Spinal cord (tissue), 10 donors: ENCODE data around the gene ZNF398. TPM values are rescaled to one million over a fixed set of nuclear protein-coding genes. Genes with fewer than 3 reads are reported as not detected.
A peak's percentile ranks its signal among the peaks of the same experiment; 100 is the strongest.

Source experiments
- DNase-seq, 6 donors: peaks; one replicate each; pipeline versions ENCODE4 v3.0.0 to v3.0.0-alpha.2; 2013 to 2015; ENCODE audit warnings: low spot score in 6 of 6, low read depth in 4 of 6
- H3K27ac ChIP-seq: one replicate; pipeline ENCODE4 v1.5.1; 2013; ENCODE audit warnings: low read depth, low read length, control low read depth
- H3K27me3 ChIP-seq: one replicate; pipeline ENCODE4 v1.6.1; 2013; ENCODE audit warnings: low read length; ENCODE audit not compliant: control insufficient read depth, insufficient read depth
- H3K36me3 ChIP-seq: one replicate; pipeline ENCODE4 v1.6.1; 2013; ENCODE audit warnings: low read length; ENCODE audit not compliant: control insufficient read depth, insufficient read depth
- H3K4me1 ChIP-seq: one replicate; pipeline ENCODE4 v1.6.1; 2013; ENCODE audit warnings: low read length; ENCODE audit not compliant: control insufficient read depth, insufficient read depth
- H3K4me3 ChIP-seq: one replicate; pipeline ENCODE4 v1.5.1; 2013; ENCODE audit warnings: low read depth, low read length, control low read depth
- H3K9me3 ChIP-seq: one replicate; pipeline ENCODE4 v1.6.1; 2013; ENCODE audit warnings: low read length; ENCODE audit not compliant: control insufficient read depth, insufficient read depth
- WGBS: methylation state at CpG from one replicate; pipeline ENCODE4 v1.1.5; 2013; ENCODE audit warnings: missing lambda C conversion rate; ENCODE audit not compliant: insufficient coverage; 5-methylcytosine and 5-hydroxymethylcytosine counted together
- polyA plus RNA-seq, 2 donors: library from polyadenylated mRNA; unstranded; fragments of 120-200 nt; gene quantifications; one replicate each; pipeline ENCODE4 v1.2.1, GENCODE V29; 2013; ENCODE audit not compliant: insufficient read length in 2 of 2
- total RNA-seq, 2 donors: library from RNA; depleted of rRNA in 1 of 2; stranded (reverse); fragments of 120-200 nt in 1 of 2; fragments of >200 nt in 1 of 2; gene quantifications; one replicate each; pipeline versions ENCODE4 v1.2.3 to v1.2.4, GENCODE V29; 2013 to 2014
- donor health status: healthy.

ZNF398 gene
- total and polyA plus RNA-seq, 4 donors = 15.1 to 16.2 (median 15.5) TPM

- Histone ChIP-seq H3K9me3 (no peaks in the 10 kb centered on the region), H3K27ac (no peak overlapping the region), H3K4me1 (peaks cover 28% of the 10 kb centered on the region), H3K4me3 (no peak overlapping the region), H3K36me3 (no peaks in the 10 kb centered on the region), H3K27me3 (no peaks in the 10 kb centered on the region)
- no peak for DNase-seq
- WGBS = 67% methylated on average over 2 of the region's 8 CpGs
Measured at GRCh38 chr7:149145031-149145845, 2.0 kb upstream of the ZNF398 start.

GRCh38 chr7:149147752-149148653, 750 bp downstream of the ZNF398 start:
- Histone ChIP-seq H3K27me3 (no peaks in the 10 kb centered on the region), H3K4me3 (peak overlapping the region; percentile 64), H3K27ac (peak overlapping the region; percentile 86), H3K36me3 (peaks cover 8% of the 10 kb centered on the region), H3K4me1 (peaks cover 28% of the 10 kb centered on the region), H3K9me3 (no peaks in the 10 kb centered on the region)
- under 1% methylated on average over 85 of the region's 86 CpGs for WGBS
- DNase-seq = peak in 4 of 6 donors; percentile 42 to 83 (median 60)

GRCh38 chr7:149150981-149151380, 3.7 kb downstream of the ZNF398 start:
- no peak overlapping the region for H3K4me3 ChIP-seq
- DNase-seq = no peak
- H3K4me1 ChIP-seq = peaks cover 25% of the 10 kb centered on the region
- WGBS = 65% methylated on average over 4 of the region's 4 CpGs
- H3K27me3 ChIP-seq = no peaks in the 10 kb centered on the region
- H3K36me3 ChIP-seq = peaks cover 22% of the 10 kb centered on the region
- H3K27ac ChIP-seq = no peak overlapping the region
- no peaks in the 10 kb centered on the region for H3K9me3 ChIP-seq

GRCh38 chr7:149153346-149153745, 6.1 kb downstream of the ZNF398 start:
- Histone ChIP-seq H3K27ac (no peak overlapping the region), H3K4me1 (peaks cover 14% of the 10 kb centered on the region), H3K4me3 (no peak overlapping the region), H3K9me3 (no peaks in the 10 kb centered on the region), H3K27me3 (no peaks in the 10 kb centered on the region), H3K36me3 (peaks cover 40% of the 10 kb centered on the region)
- WGBS = 100% methylated on average over 1 of the region's 2 CpGs
- DNase-seq = no peak

GRCh38 chr7:149154056-149154455, 6.8 kb downstream of the ZNF398 start:
- Histone ChIP-seq H3K4me3 (no peak overlapping the region), H3K27ac (no peak overlapping the region), H3K27me3 (no peaks in the 10 kb centered on the region), H3K36me3 (peaks cover 42% of the 10 kb centered on the region), H3K9me3 (no peaks in the 10 kb centered on the region), H3K4me1 (peaks cover 7% of the 10 kb centered on the region)
- DNase-seq = no peak
- 94% methylated on average over 6 of the region's 11 CpGs for WGBS

- Histone ChIP-seq H3K4me3 (no peak overlapping the region), H3K36me3 (peaks cover 53% of the 10 kb centered on the region), H3K4me1 (no peaks in the 10 kb centered on the region), H3K27me3 (no peaks in the 10 kb centered on the region), H3K9me3 (no peaks in the 10 kb centered on the region), H3K27ac (no peak overlapping the region)
- 94% methylated on average over 5 of the region's 6 CpGs for WGBS
- no peak for DNase-seq
Measured at GRCh38 chr7:149156898-149157297, 9.6 kb downstream of the ZNF398 start.

GRCh38 chr7:149161241-149161848, 14.1 kb downstream of the ZNF398 start:
- Histone ChIP-seq H3K27ac (no peak overlapping the region), H3K9me3 (no peaks in the 10 kb centered on the region), H3K4me3 (no peak overlapping the region), H3K36me3 (peaks cover 51% of the 10 kb centered on the region), H3K27me3 (no peaks in the 10 kb centered on the region), H3K4me1 (no peaks in the 10 kb centered on the region)
- no peak for DNase-seq
- 87% methylated on average over 4 of the region's 5 CpGs for WGBS

GRCh38 chr7:149166142-149166541, 18.9 kb downstream of the ZNF398 start:
- WGBS = no CpG with 5 or more reads among the region's 1 CpG
- peaks cover 53% of the 10 kb centered on the region for H3K36me3 ChIP-seq

GRCh38 chr7:149166630-149167352, 19.5 kb downstream of the ZNF398 start:
- Histone ChIP-seq H3K27me3 (no peaks in the 10 kb centered on the region), H3K4me1 (no peaks in the 10 kb centered on the region), H3K4me3 (no peak overlapping the region), H3K27ac (no peak overlapping the region), H3K36me3 (peaks cover 55% of the 10 kb centered on the region), H3K9me3 (no peaks in the 10 kb centered on the region)
- DNase-seq = no peak

More at GRCh38 chr7:149166142-149166541, 18.9 kb downstream of the ZNF398 start:
- no peaks in the 10 kb centered on the region for H3K4me1 ChIP-seq
- no peak overlapping the region for H3K27ac ChIP-seq
- no peak overlapping the region for H3K4me3 ChIP-seq
- DNase-seq = no peak
- H3K9me3 ChIP-seq = no peaks in the 10 kb centered on the region
- no peaks in the 10 kb centered on the region for H3K27me3 ChIP-seq
